HTR-8/SVneo (cell line): ENCODE results near the gene PRRT1.
"Not testable (repeated sequence)": the region's sequence is repeated elsewhere in the genome, so short reads cannot be mapped to it uniquely, and the experiment has no call there.

ENCODE experiments used
- DNase-seq: peaks from one replicate; pipeline ENCODE4 v3.0.0; 2011; ENCODE audit warnings: low spot score, mixed read lengths; ENCODE audit not compliant: insufficient read length
- FAIRE-seq: peaks from 2 replicates; lab custom pipeline; 2011; peaks lifted over from hg19 to GRCh38; lab: Jason Lieb, UNC

PRRT1 gene

DNA sequence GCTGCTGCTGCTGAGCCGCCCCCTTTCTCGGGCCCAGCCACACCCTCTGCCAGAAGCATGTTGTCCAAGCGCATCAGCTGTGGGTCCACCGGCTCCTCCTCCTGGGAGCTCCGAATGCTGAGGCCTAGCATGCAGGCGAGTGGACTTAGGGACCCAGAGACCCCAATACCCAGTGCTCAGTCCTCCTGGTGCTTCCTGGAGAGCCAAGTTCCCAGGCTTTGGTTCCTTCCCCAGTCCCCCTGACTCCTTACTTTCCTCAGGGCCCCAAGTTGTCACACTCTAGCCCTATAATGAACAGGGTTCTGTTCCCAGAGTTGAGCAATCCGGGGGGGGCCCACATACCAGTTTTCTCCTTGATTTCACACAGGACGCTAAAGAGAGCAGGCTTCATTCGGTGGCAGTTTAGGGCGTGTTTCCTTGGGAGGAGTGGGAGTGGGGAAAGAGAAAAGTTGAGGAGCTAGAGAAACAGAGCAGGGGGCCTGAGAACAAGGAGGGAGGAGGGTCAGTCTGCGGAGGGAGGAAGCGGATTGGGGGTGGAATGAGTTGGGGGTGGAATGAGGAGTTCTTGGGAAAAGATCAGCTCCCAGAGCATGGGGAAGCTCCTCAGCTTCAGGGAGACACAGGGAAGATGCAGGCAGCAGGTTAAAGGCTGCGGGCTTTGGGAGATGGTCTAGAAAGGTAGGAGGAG lies 36.8 kb upstream of the PRRT1 start:
- FAIRE-seq (no peak), DNase-seq (no peak)

DNA sequence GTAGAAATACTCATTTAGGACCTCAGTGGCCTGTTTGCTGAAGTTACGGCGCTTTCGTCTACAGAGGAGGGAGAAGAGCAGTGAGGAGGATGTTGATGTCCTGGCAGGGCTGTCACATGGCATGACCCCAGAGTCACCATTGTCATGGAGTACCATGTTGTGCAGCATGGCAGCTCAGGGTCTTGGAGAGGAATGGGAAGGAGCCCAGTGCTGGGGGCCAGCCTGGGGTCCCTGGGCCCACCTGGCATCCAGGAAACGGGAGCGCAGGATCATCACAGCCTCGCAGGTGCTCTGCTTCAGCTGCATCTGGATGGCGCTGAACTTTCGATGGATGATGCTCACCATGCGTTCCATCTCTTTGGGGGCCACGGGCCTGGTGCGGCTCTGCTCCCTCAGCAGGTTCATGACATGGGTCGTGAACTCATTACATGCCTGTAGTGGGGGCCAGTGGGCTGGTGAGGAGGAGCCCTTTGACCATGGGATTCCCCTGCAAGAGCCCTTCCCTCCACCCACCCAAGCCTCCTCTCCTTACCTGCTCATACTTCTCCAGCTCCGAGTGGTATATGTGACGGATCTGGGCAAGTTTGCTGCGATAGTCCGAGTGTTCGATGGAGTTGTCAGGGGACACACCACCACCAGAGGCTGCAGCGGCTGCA lies 36.1 kb upstream of the PRRT1 start:
- DNase-seq, FAIRE-seq: not testable (repeated sequence)

DNA sequence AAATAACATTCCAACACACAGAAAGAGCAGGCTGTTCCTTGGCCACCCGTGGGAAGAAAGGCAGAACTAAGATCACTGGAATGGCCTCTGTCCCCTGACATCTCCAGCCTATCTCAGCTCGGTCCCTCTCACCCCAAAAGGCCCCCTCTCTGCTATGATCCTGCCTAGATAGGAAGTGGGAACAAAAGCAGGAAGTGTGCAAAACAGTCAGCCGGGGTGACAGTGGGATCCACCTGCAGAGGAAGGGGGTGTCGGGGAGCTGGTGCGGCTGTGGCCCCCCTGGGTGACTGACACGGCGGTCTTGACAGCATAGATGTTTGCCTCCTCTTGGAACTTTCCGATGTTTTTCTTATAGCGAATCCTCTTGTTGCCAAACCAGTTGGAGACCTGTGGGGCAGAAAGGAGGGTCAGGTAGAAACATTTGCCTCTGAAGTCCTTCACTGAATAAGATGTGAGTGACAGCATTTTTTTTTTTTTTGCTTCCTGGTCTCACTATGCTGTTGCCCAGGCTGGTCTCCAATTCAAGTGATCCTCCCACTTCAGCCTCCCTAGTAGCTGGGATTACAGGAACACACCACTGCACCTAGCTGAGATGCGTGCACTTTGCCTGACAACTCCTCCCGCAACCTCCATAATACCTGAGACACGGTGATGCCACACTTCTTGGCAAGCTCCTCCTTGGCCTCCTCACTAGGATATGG lies 35.4 kb upstream of the PRRT1 start:
- DNase-seq (no peak), FAIRE-seq (no peak)

DNA sequence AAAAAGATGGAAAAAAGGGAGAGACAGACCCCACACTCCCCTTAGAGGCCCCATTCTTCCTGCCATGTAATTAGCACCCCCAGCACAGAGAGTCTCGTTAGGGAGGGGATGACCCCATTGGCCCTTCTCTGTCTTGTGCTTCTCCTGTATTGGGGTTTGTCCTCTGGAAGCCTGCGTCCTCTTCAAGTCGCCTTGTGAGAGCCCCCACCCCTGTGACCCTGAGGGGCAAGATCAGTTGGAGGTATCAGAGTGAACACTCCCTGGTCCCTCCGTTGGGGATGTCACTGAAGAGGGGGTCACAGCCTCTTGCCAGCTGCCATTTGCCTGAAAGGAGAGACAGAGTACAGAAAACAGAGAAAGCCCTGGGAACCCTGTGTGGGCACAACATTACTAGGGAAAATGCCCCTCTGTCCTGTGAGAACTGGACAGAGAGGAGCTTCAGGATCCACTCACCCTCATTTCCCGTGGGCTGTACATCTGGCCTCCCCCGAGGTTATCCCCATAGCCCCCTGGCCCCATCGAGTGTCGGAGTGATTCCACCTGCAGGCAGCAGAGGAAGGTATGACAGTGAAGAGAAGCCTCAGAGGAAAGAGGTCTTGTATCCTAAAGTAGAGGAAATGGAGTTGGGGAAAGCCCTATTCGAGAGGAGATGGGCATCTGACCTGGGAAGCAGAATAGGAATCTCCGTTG lies 34.6 kb upstream of the PRRT1 start:
- not testable (repeated sequence) for DNase-seq, FAIRE-seq

DNA sequence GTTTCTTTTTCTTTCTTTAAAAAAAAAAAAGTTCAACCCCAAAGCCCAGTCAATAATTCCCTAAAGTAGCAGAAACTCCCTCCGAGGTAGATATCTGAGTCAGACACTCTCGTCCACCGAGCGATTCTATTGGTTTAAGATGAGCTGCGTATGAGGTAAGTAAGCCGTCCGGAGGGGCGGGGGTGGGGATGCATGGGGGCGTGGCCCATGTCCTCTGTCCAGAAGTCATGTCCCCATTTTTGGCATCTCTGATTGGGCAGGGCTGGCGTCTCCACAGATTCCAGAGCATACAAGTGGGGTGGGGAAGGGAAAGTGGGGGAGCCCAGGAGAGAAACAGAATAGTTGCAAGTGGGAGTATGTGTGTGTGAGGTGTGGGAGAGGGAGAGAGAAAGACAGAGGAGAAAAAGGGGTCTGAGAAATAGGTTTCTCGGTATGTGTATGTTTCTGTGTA lies 34.0 kb upstream of the PRRT1 start:
- peak; percentile 63 for FAIRE-seq
- DNase-seq, result not testable (repeated sequence)

DNA sequence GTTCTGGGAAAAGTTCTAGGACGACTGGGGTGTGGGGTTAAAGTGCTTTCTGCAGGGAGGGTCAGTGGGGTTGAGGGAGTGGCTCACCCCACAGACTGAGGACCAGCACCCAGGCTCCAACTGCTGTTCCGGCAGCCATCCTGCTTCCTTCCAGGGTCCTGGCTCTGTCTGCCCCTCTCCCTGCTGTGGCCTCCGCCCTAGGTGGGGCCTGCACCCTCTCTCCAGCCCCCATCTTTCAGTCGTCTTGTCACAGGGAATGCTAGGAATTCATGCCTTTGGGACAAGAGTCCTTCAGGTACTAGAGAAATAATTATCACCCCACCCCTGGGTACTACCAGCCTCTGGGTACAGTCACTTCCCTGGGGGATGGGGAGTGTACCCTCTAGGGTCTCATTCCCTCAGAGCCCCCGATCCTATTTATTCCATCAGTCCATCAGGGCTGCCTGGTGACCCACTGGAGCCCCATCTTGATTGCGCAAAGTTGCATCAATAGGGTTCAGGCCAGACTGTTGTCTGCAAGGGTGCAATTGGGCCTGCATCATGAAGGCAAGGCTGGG lies 32.4 kb upstream of the PRRT1 start, which contains the start of gene AGER:
Gene AGER, minus strand, starts transcription at position 170 of the 557 bp plus-strand sequence. Its CDS starts 31 bp downstream, at position 139.
- FAIRE-seq, result no peak
- DNase-seq, result no peak

DNA sequence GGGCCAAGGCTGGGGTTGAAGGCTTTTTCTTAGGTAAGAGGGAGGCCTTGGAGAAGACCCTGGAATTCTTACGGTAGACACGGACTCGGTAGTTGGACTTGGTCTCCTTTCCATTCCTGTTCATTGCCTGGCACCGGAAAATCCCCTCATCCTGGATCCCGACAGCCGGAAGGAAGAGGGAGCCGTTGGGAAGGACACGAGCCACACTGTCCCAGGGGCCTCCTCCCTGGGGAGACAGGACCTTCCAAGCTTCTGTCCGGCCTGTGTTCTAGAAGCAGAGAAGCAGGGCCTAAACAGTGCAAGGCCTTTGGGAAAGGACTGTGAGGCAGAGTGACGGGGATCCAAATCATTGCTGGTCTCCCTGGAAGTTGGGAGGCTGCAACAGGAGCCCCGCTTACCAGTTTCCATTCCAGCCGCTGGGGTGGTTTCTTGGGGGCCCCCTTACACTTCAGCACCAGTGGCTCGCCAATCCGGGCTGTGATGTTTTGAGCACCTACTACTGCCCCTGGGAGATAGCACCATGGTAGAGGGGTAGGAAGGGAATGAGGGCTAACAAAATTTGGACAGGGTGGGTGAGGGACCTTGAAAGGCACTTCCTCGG lies 31.8 kb upstream of the PRRT1 start:
- DNase-seq (no peak), FAIRE-seq (no peak)

DNA sequence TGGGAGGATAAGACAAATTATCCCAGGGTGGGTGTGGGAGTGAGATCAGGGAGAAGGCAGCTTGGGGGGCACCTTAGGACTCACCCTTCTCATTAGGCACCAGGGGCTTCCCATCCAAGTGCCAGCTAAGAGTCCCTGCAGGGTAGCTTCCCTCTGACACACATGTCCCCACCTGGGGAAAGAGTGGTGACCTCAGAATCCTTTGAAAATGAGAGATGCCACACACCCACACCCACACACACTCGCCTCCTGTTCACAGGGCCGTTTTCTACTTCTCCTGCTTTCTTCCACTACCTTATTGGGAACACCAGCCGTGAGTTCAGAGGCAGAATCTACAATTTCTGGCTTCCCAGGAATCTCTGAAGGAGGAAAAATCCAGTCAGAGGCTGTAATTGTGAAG lies 31.3 kb upstream of the PRRT1 start:
- DNase-seq (no peak), FAIRE-seq (no peak)

DNA sequence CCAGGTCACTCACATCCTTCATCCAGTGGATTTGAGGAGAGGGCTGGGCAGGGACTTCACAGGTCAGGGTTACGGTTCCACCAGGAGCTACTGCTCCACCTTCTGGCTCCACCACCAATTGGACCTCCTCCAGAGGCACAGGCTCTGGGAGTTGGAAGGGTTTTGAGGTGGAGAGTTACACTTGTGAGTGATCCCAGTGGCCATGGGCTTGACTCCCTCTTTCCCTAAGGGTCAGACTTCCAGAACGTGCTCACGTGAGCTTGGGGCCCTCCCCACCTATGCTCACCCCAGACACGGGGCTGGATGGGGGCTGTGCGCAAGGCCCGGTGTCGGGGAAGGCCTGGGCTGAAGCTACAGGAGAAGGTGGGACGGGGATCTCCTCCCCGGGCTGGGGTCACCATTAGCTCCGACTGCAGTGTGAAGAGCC lies 30.8 kb upstream of the PRRT1 start:
- DNase-seq (no peak), FAIRE-seq (no peak)

DNA sequence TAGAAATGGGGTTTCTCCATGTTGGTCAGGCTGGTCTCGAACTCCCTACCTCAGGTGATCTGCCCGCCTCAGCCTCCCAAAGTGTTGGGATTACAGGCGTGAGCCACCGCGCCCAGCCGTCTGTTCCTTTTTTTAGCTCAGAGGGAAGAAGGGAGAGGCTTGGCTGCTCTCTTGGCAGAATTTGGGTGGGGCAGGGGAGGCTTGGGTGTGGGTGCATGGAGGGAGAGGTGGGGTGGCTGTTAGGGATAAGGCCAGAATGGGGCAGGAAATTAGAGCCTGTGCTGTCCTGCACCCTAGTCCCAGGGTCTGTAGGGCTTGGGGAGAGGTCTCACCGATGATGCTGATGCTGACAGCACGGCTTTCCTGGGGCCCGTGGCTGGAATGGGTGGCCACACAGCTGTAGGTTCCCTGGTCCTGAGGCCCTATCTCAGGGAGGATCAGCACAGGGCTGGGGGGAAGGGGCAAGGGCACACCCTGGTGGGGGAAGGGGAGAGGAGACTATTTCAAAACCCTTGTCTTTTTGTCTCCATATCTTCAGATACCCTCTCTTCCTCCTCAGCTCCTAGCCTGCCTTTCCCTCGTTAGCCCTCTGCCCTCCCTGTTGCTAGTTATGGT lies 30.3 kb upstream of the PRRT1 start:
- FAIRE-seq (no peak), DNase-seq (no peak)

DNA sequence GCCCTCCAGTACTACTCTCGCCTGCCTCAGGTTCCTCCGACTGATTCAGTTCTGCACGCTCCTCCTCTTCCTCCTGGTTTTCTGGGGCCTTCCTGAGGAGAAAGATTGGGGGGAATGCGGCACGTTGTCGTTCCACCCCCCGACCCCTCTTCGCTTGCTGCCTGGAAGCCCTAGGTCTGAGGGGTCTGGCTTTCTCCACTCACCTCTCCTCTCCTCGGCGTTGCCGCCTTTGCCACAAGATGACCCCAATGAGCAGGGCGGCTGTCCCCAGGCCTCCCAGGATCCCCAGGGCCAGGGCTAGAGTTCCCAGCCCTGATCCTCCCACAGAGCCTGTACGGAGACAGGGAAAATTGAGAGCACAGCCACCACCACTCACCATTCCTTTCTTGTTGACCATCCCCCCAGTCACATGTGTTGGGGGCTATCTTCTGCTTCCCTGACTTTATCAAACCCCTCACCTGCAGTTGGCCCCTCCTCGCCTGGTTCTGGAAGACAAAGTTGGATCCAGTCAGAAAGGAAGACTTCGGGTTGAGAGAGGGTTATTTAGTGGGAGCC lies 29.5 kb upstream of the PRRT1 start:
- FAIRE-seq (no peak), DNase-seq (no peak)

DNA sequence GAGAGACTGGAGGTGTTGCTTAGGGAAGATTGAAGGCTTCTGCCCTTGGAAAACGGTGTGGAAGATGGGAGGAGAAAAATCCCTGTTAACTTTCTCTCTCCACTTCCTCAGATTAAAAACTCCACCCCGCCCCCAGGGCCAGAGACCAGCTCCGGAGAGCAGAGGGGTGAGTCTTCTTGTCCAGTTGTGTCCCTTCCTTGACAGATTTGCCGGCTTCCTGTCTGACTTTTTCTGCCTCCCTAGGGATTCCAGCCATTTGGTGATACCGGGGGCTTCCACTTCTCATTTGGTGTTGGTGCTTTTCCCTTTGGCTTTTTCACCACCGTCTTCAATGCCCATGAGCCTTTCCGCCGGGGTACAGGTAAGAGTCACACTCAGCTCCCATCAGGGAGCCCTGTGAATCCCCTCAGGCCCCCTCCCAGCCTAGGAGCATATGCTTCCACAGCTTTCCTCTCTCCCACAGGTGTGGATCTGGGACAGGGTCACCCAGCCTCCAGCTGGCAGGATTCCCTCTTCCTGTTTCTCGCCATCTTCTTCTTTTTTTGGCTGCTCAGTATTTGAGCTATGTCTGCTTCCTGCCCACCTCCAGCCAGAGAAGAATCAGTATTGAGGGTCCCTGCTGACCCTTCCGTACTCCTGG lies 28.1 kb upstream of the PRRT1 start:
- FAIRE-seq (no peak), DNase-seq (no peak)

DNA sequence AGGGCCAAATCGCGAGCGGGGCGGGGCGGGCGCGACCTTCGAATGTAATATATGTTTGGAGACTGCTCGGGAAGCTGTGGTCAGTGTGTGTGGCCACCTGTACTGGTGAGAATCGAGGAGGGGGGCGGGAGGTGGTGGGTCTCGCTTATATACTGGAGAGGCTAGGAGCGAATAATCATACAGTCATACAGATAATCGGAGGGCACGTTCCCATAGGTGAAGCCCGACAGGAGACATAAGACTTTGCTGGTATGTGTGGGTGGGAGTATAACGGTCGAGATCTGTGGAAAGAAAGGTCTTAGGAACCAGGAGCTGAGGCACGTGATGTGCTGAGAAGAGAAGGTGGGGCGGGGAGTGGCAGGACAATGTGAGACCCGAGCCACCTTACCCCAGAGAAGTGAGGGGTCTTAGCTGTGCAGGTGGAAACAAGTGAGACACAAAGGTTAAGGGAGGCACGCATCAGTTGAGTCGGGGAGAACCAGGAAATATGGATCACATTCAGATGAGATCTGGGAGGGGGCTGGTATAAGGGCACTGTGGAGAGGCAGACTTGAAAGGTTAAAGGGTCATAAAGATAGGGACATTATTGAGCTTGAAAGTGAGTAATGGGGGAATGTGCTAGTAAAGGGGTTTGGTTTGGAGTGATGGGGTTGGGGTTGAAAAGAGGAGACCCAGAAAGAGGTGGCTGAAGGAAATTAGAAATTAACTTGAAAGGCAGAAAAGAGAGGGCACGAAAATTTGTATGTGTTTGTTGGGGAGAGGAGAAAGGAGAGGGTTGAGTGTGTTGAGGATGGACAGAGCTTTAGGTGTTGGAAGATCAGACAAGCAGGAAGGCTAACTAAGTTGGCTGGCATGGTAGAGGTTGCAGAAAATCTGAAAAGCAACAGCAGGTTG lies 27.1 kb upstream of the PRRT1 start:
- DNase-seq, result no peak
- no peak for FAIRE-seq

DNA sequence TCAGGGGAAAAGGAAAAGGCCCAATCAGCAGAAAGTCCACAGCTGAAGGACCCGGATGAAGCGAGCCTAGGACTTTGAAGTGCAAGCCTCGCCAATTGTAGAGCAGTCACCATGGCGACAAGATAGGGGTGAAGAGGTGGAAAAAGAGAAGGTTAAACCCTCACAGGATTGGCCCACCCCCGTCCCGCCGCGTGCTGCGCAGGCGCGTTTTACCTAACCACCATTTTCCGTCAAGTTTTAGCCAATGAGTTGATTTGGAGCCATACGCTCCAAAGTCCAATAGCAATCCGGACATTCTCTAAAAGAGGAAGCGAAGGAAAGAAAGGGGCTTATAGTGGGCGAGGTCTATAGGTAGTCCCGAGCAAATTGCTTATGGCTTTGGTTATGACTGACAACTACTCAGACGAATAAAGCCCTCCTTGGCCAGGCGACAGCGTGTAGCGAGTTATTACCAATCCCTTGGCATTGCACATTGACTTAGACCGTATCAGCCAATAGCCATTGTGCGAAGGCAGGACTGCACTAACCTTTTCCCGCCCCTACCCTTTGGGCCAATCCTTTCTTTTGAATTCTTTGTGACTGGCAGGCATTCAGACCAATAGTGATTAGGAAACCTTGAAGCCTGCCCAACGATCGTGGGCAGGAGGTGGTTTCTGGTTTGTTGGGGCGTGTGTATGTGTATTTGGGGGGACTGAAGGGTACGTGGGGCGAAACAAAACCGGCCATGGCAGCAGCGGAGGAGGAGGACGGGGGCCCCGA lies 26.2 kb upstream of the PRRT1 start, which contains the start of gene RNF5:
Gene RNF5, plus strand, starts transcription at position 618 of the 759 bp plus-strand sequence. Its CDS starts 107 bp downstream, at position 725.
- DNase-seq, result peak; percentile 97
- FAIRE-seq, result peak; percentile 92

DNA sequence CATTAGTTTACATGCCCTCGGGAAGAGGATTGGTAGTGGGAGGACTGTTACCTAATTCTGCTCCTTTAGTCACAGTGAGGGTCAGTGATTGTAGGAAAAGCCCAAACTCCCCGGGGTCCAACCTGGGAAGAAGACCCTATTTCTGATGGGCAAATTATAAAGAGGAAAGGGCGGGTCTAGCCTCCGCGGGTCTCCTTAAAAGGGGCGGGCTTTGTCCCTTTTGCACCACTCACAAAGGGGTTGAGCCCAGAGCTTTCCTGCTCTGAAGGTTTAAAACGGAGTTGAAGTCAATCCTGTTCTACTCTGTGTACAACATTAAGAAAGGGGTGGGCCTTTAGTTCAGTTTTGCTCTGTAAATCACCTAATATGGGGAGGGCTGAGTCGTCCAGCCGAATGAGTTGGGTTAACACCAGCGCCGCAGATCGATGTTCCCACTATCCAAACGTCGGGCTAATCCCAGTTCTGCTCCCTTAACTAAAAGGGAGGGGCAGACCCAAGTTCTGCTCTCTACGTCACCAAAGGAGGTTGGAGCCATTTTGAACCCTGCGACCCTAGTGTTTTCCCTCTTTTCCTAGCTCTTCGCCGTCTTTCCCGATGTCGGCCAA lies 25.5 kb upstream of the PRRT1 start:
- DNase-seq, result no peak

DNA sequence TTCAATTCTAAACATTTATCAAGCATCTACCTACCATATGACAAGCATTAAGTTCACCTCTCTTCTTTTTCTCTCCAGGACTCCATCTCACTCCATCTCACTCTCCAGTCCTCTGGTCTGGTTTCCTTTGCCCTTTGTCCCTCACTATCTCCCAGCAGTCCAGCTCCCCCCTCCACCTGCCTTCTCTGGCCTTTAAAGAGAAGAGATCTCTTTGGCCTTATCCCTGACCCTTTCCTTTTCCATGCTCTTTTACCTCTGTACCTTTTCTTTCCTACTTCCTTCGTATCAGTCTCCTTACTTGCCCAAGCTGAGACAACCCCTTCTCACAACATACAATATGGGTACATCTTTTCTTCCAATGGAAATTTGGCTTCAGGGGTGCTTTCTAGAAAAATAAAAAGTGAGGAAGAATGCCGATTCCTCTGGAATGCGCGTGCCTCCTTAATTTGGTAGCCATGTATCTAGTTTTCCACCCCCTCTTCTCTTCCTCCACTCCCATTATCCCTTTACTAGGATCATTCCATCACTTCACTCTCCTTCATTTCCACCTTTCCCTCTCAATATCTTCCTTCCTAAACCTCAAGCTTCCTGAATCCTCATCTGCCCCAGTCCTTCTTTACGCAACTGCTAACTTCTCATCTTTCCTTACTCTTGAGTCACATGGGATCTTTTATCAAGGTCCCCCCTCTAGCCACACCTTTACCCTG lies 24.9 kb upstream of the PRRT1 start:
- DNase-seq, result no peak
- FAIRE-seq, result no peak

More for the DNA sequence above, 25.5 kb upstream of the PRRT1 start:
- no peak for FAIRE-seq
